Hematopoietic multipotent progenitor cell treated with erythropoietin and hydrocortisone succinate and interleukin-3 and kit ligand, for 17 days (in vitro differentiated cells): Measurements from ENCODE around the gene CDYL2.

Experiments
- DNase-seq: peaks from one replicate; pipeline ENCODE4 v3.0.0-alpha.2; 2015; ENCODE audit warnings: low spot score

CDYL2 gene

GRCh38 chr16:80620736-80621605 is 183.4 kb downstream of the CDYL2 start:
- no peak for DNase-seq

- no peak for DNase-seq
These were observed 184.6 kb downstream of the CDYL2 start for GRCh38 chr16:80619824-80620223.

- DNase-seq = no peak
These were observed 185.3 kb downstream of the CDYL2 start for GRCh38 chr16:80618862-80619648.

GRCh38 chr16:80616362-80616761 is 188.0 kb downstream of the CDYL2 start:
- DNase-seq = no peak

GRCh38 chr16:80615735-80616134 is 188.7 kb downstream of the CDYL2 start:
- DNase-seq = no peak

- DNase-seq = no peak
These were observed 189.3 kb downstream of the CDYL2 start for GRCh38 chr16:80614908-80615671.

- no peak for DNase-seq
These were observed 191.9 kb downstream of the CDYL2 start for GRCh38 chr16:80612461-80613017.

- no peak for DNase-seq
These were observed 192.5 kb downstream of the CDYL2 start for GRCh38 chr16:80611930-80612327.

- DNase-seq = no peak
These were observed 193.0 kb downstream of the CDYL2 start for GRCh38 chr16:80611171-80611929.

GRCh38 chr16:80610481-80611156 is 193.8 kb downstream of the CDYL2 start:
- peak; percentile 10 for DNase-seq

GRCh38 chr16:80608946-80609345 is 195.5 kb downstream of the CDYL2 start:
- no peak for DNase-seq

- DNase-seq = no peak
These were observed 197.2 kb downstream of the CDYL2 start for GRCh38 chr16:80607204-80607603.

- no peak for DNase-seq
These were observed 198.1 kb downstream of the CDYL2 start for GRCh38 chr16:80606221-80606766.

GRCh38 chr16:80604600-80605355 is 199.6 kb downstream of the CDYL2 start:
- no peak for DNase-seq

- DNase-seq = no peak
These were observed 201.5 kb downstream of the CDYL2 start for GRCh38 chr16:80602894-80603293.

- DNase-seq = no peak
These were observed 203.2 kb downstream of the CDYL2 start for GRCh38 chr16:80601182-80601581.

GRCh38 chr16:80599466-80599865 is 204.9 kb downstream of the CDYL2 start:
- no peak for DNase-seq

GRCh38 chr16:80596507-80597207 is 207.7 kb downstream of the CDYL2 start:
- DNase-seq = no peak

- no peak for DNase-seq
These were observed 209.6 kb downstream of the CDYL2 start for GRCh38 chr16:80594756-80595155.
